Measurements from ENCODE around the gene HDAC11.

DNA sequence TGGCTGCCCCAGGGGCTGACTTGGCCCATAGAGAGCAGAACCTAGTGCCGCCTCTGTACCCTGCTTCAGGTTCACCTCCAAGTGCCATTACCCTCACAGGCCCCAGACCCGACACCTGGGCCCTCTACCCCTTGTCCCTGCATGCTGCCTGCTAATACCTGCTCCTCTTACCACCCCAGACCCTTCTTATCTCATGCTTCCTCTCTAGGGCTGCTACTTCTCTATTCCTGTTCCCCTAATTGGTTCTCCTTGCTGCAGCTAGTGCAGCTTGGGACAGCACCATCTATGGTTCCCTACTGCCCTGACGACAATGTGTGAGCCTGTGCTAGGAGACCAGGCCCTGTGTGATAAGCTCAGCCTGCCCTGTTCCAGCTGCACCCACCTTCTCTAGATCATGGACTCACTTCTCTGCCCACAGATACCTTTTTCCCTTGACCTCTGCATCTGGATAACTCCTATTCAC lies 15.3 kb downstream of the HDAC11 start:
- TF ChIP-seq CTCF (IDR thresholded peaks at IDR 0.05) (no peak), POLR2A (IDR thresholded peaks at IDR 0.05) (no peak)
